ENCODE results near the gene PCDH9.

PCDH9 gene

GRCh38 chr13:66357463-66357862 lies 872.7 kb downstream of the PCDH9 start:
- peak; percentile 29 for DNase-seq

- DNase-seq: peak; percentile 55
Observed at GRCh38 chr13:66354879-66355751, 875.0 kb downstream of the PCDH9 start.

GRCh38 chr13:66353664-66354063 lies 876.5 kb downstream of the PCDH9 start:
- peak; percentile 59 for DNase-seq

GRCh38 chr13:66349966-66350365 lies 880.2 kb downstream of the PCDH9 start:
- no peak for DNase-seq

GRCh38 chr13:66348745-66349690 lies 881.1 kb downstream of the PCDH9 start:
- DNase-seq: peak; percentile 99

- DNase-seq: peak; percentile 56
Observed at GRCh38 chr13:66347486-66348117, 882.5 kb downstream of the PCDH9 start.

GRCh38 chr13:66345971-66346370 lies 884.2 kb downstream of the PCDH9 start:
- DNase-seq: no peak

- no peak for DNase-seq
Observed at GRCh38 chr13:66345518-66345810, 884.7 kb downstream of the PCDH9 start.

- peak; percentile 48 for DNase-seq
Observed at GRCh38 chr13:66344805-66345517, 885.2 kb downstream of the PCDH9 start.

- no peak for DNase-seq
Observed at GRCh38 chr13:66343224-66343828, 886.8 kb downstream of the PCDH9 start.

GRCh38 chr13:66341635-66342377 lies 888.3 kb downstream of the PCDH9 start:
- no peak for DNase-seq

GRCh38 chr13:66339214-66339613 lies 890.9 kb downstream of the PCDH9 start:
- DNase-seq: no peak

- no peak for DNase-seq
Observed at GRCh38 chr13:66338542-66338941, 891.6 kb downstream of the PCDH9 start.

GRCh38 chr13:66335626-66336025 lies 894.5 kb downstream of the PCDH9 start:
- no peak for DNase-seq

- peak; percentile 99 for DNase-seq
Observed at GRCh38 chr13:66329988-66330451, 900.1 kb downstream of the PCDH9 start.

- DNase-seq: peak; percentile 22
Observed at GRCh38 chr13:66328476-66328875, 901.7 kb downstream of the PCDH9 start.

GRCh38 chr13:66323745-66324347 lies 906.3 kb downstream of the PCDH9 start:
- DNase-seq: peak; percentile 54

- DNase-seq: no peak
Observed at GRCh38 chr13:66322936-66323335, 907.2 kb downstream of the PCDH9 start.

GRCh38 chr13:66322193-66322740 lies 907.9 kb downstream of the PCDH9 start:
- DNase-seq: peak; percentile 55

- peak; percentile 86 for DNase-seq
Observed at GRCh38 chr13:66314911-66315310, 915.2 kb downstream of the PCDH9 start.

- DNase-seq: no peak
Observed at GRCh38 chr13:66313413-66313812, 916.7 kb downstream of the PCDH9 start.

All from NCI-H69 (cell line).